Neural progenitor cell (in vitro differentiated cells): Measurements from ENCODE around the gene FAM163B. TPM values are rescaled to one million over a fixed set of nuclear protein-coding genes. Genes with fewer than 3 reads are reported as not detected.

Experiments used
- DNase-seq: peaks from one replicate; pipeline ENCODE4 v3.0.0-alpha.2; 2016; ENCODE audit warnings: low spot score
- H2AFZ ChIP-seq: fragments of 200-600 bp; sonication (generic); replicated peaks from 2 replicates; pipeline ENCODE4 v1.6.1; 2016; ENCODE audit warnings: antibody characterized with exemption
- H3F3A ChIP-seq: fragments of 200-600 bp; sonication (generic); 2 replicates; pipeline ENCODE4 v1.6.1; 2016; ENCODE audit warnings: antibody characterized with exemption, low read depth
- H3K27ac ChIP-seq: fragments of 200-600 bp; sonication (generic); 2 replicates; pipeline ENCODE4 v1.5.1; 2016; ENCODE audit warnings: mild to moderate bottlenecking
- H3K27me3 ChIP-seq: fragments of 200-600 bp; sonication (generic); 2 replicates; pipeline ENCODE4 v1.6.1; 2016; ENCODE audit warnings: mild to moderate bottlenecking, moderate library complexity
- H3K36me3 ChIP-seq: fragments of 200-600 bp; sonication (generic); 2 replicates; pipeline ENCODE4 v1.5.1; 2016
- H3K4me1 ChIP-seq: fragments of 200-600 bp; sonication (generic); 2 replicates; pipeline ENCODE4 v1.6.1; 2016; ENCODE audit warnings: mixed run types
- H3K4me2 ChIP-seq: fragments of 200-600 bp; sonication (generic); 2 replicates; pipeline ENCODE4 v1.6.1; 2016
- H3K4me3 ChIP-seq: fragments of 200-600 bp; sonication (generic); 2 replicates; pipeline ENCODE4 v1.5.1; 2016
- H3K79me2 ChIP-seq: fragments of 200-600 bp; sonication (generic); 2 replicates; pipeline ENCODE4 v1.6.1; 2016; ENCODE audit warnings: low read depth
- H3K9ac ChIP-seq: fragments of 200-600 bp; sonication (generic); 2 replicates; pipeline ENCODE4 v1.6.1; 2016
- H3K9me3 ChIP-seq: fragments of 200-600 bp; sonication (generic); 2 replicates; pipeline ENCODE4 v1.5.1; 2016; ENCODE audit warnings: low read depth
- H4K20me1 ChIP-seq: fragments of 200-600 bp; sonication (generic); 2 replicates; pipeline ENCODE4 v1.6.1; 2016; ENCODE audit warnings: low read depth
- H3K27ac Mint-ChIP-seq: 3 replicates; pipeline ENCODE4 v1.8.0; 2021; ENCODE audit warnings: mixed read lengths
- H3K27me3 Mint-ChIP-seq: 2 replicates; pipeline ENCODE4 v1.8.0; 2022; ENCODE audit warnings: low read depth, mild to moderate bottlenecking, inconsistent platforms, moderate library complexity, mixed read lengths; ENCODE audit not compliant: insufficient read depth
- H3K36me3 Mint-ChIP-seq: 3 replicates; pipeline ENCODE4 v1.8.0; 2021; ENCODE audit warnings: mixed read lengths
- H3K4me1 Mint-ChIP-seq: 3 replicates; pipeline ENCODE4 v1.8.0; 2021; ENCODE audit warnings: mixed read lengths
- H3K4me3 Mint-ChIP-seq: 3 replicates; pipeline ENCODE4 v1.8.0; 2021; ENCODE audit warnings: mild to moderate bottlenecking, moderate library complexity, mixed read lengths
- H3K9me3 Mint-ChIP-seq: 3 replicates; pipeline ENCODE4 v1.8.0; 2020; ENCODE audit warnings: mixed read lengths
- EZH2 ChIP-seq: fragments of 200-600 bp; sonication (generic); IDR thresholded peaks from 2 replicates; pipeline ENCODE4 v1.6.1; 2017; ENCODE audit warnings: antibody characterized with exemption, mild to moderate bottlenecking, moderate library complexity
- EZH2phosphoT487 ChIP-seq: fragments of 200-600 bp; sonication (generic); IDR thresholded peaks from 2 replicates; pipeline ENCODE4 v1.6.1; 2017; ENCODE audit warnings: antibody characterized with exemption
- total RNA-seq: library from RNA; depleted of rRNA; stranded (reverse); fragments of >200 nt; gene quantifications from 2 replicates; pipeline ENCODE4 v1.2.3, GENCODE V29; 2015; ENCODE audit warnings: low replicate concordance
- TF ChIP-seq, protein P1 (sequence below): fragments of 200-600 bp; sonication (generic); IDR thresholded peaks from 2 replicates; pipeline ENCODE4 v1.5.1; 2017; ENCODE audit warnings: antibody characterized with exemption, mild to moderate bottlenecking

Gene FAM163B
- total RNA-seq, 1 donor from 2014 or later: not detected

DNA sequence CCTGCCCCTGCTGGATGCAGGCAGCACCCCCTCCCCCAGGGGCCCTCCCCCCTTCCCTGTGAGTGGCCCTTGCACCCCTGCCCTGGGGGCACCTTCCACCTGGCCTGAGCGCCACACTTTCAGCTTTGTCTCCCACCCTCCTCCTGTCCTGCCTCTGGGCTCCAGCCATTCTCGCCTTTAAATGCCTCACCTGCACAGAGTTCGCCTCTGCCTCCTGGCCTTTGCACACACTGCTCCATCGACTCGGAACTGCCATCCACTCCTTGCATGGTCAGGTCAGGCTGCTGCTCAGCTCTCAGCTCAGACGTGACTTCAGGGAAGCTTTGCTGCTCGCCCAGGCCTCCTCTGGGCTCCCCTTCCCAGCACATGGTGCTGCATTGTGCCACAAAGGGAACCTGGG, 10.2 kb downstream of the FAM163B start:
- TF ChIP-seq, protein P1, sequence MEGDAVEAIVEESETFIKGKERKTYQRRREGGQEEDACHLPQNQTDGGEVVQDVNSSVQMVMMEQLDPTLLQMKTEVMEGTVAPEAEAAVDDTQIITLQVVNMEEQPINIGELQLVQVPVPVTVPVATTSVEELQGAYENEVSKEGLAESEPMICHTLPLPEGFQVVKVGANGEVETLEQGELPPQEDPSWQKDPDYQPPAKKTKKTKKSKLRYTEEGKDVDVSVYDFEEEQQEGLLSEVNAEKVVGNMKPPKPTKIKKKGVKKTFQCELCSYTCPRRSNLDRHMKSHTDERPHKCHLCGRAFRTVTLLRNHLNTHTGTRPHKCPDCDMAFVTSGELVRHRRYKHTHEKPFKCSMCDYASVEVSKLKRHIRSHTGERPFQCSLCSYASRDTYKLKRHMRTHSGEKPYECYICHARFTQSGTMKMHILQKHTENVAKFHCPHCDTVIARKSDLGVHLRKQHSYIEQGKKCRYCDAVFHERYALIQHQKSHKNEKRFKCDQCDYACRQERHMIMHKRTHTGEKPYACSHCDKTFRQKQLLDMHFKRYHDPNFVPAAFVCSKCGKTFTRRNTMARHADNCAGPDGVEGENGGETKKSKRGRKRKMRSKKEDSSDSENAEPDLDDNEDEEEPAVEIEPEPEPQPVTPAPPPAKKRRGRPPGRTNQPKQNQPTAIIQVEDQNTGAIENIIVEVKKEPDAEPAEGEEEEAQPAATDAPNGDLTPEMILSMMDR: no peak
- no peak for TF ChIP-seq EZH2phosphoT487
- no peak for TF ChIP-seq EZH2
- Histone ChIP-seq H4K20me1 (no peaks in the 10 kb centered on the region), H3K9me3 (no peaks in the 10 kb centered on the region), H3K9ac (no peak overlapping the region), H3F3A (no peaks in the 10 kb centered on the region), H2AFZ (no peak overlapping the region), H3K27ac (no peak overlapping the region), H3K27me3 (no peaks in the 10 kb centered on the region), H3K4me3 (no peak overlapping the region), H3K4me2 (no peak overlapping the region), H3K79me2 (no peaks in the 10 kb centered on the region), H3K36me3 (no peaks in the 10 kb centered on the region), H3K4me1 (no peaks in the 10 kb centered on the region)
- Mint-ChIP-seq H3K27me3 (peaks cover 15% of the 10 kb centered on the region), H3K27ac (no peak overlapping the region), H3K36me3 (no peaks in the 10 kb centered on the region), H3K9me3 (peaks cover 22% of the 10 kb centered on the region), H3K4me1 (peaks cover 3% of the 10 kb centered on the region), H3K4me3 (no peak overlapping the region)
- DNase-seq: no peak

DNA sequence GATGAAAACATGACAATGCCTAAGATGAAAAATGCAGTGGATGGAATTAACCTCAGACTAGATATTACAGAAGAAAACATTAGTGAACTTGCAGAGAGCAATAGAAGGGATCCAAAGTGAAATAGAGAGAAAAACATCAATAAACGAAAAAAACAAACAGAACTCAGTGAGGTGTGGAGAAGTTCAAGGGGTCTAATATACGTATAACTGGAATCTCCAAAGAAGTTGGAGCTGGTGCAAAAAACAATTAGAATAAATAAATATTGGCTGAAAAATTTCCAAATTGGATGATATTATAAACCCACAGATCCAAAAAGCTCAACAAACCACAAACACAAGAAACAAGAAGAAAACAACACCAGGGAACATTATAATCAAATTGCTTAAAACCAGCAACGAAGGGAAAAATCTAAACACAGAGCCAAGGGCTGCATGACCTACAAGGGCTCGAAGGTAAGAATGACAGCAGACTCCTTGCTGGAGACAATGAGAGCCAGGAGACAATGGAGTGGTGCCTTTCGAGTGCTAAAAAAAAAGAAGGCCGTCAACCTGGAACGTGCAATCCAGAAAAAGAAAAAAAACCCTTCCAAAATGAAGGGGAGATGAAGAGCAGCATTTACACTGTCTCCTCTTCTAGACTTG, 11.8 kb downstream of the FAM163B start:
- Histone ChIP-seq H3K4me1 (no peaks in the 10 kb centered on the region), H3K27me3 (no peaks in the 10 kb centered on the region), H4K20me1 (no peaks in the 10 kb centered on the region), H2AFZ (no peak overlapping the region), H3K27ac (no peak overlapping the region), H3K9ac (no peak overlapping the region), H3K79me2 (no peaks in the 10 kb centered on the region), H3F3A (no peaks in the 10 kb centered on the region), H3K4me3 (no peak overlapping the region), H3K4me2 (no peak overlapping the region), H3K36me3 (no peaks in the 10 kb centered on the region), H3K9me3 (no peaks in the 10 kb centered on the region)
- peaks cover 22% of the 10 kb centered on the region for H3K9me3 Mint-ChIP-seq
- DNase-seq: no peak
- H3K36me3 Mint-ChIP-seq: no peaks in the 10 kb centered on the region
- TF ChIP-seq EZH2phosphoT487: no peak
- TF ChIP-seq, protein P1: no peak
- TF ChIP-seq EZH2: no peak
- peaks cover 21% of the 10 kb centered on the region for H3K27me3 Mint-ChIP-seq
- H3K27ac Mint-ChIP-seq: no peak overlapping the region
- H3K4me1 Mint-ChIP-seq: peaks cover 3% of the 10 kb centered on the region
- H3K4me3 Mint-ChIP-seq: no peak overlapping the region

DNA sequence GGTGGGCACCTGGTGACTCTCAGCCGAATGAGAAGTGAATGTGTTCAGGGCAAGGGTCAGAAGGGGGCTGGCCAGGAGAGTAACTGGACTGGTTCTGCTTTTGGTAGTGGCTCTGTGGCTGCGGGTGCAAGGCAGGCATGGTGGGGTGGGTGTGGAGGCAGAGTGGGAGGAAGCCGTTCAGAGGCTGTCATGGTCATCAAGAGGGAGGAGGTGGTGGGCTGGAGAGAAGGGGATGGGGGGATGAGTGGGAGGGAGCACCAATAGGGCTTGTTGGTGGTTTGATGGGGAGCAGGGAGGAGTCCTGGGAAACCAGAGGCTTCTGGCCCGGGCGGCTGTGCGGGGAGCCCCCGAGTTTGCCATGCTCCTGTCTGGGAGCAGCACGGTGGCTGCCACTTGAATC, 13.3 kb downstream of the FAM163B start:
- Histone ChIP-seq H3K27me3 (no peaks in the 10 kb centered on the region), H3K36me3 (no peaks in the 10 kb centered on the region), H2AFZ (no peak overlapping the region), H3K4me3 (no peak overlapping the region), H3F3A (no peaks in the 10 kb centered on the region), H3K4me2 (no peak overlapping the region), H3K79me2 (no peaks in the 10 kb centered on the region), H3K4me1 (no peaks in the 10 kb centered on the region), H3K9me3 (no peaks in the 10 kb centered on the region), H4K20me1 (no peaks in the 10 kb centered on the region), H3K27ac (no peak overlapping the region), H3K9ac (no peak overlapping the region)
- Mint-ChIP-seq H3K9me3 (peaks cover 22% of the 10 kb centered on the region), H3K36me3 (no peaks in the 10 kb centered on the region), H3K27me3 (peaks cover 21% of the 10 kb centered on the region), H3K4me3 (no peak overlapping the region), H3K27ac (no peak overlapping the region), H3K4me1 (no peaks in the 10 kb centered on the region)
- TF ChIP-seq EZH2 (no peak), EZH2phosphoT487 (no peak)
- TF ChIP-seq, protein P1: no peak
- DNase-seq: no peak
